Measurements from ENCODE around the gene SLC22A14. TPM values are rescaled to one million over a fixed set of nuclear protein-coding genes. Genes with fewer than 3 reads are reported as not detected.
A peak's percentile ranks its signal among the peaks of the same experiment; 100 is the strongest.
"Not testable (repeated sequence)": the region's sequence is repeated elsewhere in the genome, so short reads cannot be mapped to it uniquely, and the experiment has no call there.

The SLC22A14 gene
- total RNA-seq, 2 experiments from 2014 or later = not detected

GRCh38 chr3:38315488-38316230, 33.6 kb downstream of the SLC22A14 start:
- Mint-ChIP-seq H3K36me3 (ENCODE audit: low read depth) (no peaks in the 10 kb centered on the region), H3K27ac (no peak overlapping the region), H3K9me3 (ENCODE audit: low read depth) (no peaks in the 10 kb centered on the region), H3K27me3 (peaks cover 2% of the 10 kb centered on the region), H3K4me1 (no peaks in the 10 kb centered on the region), H3K4me3 (no peak overlapping the region)
- intact Hi-C loops (cut with DNase I, micrococcal nuclease) = no loop called here
- CTCF ChIA-PET = no interaction called here
- DNase-seq = no peak
- POLR2A ChIA-PET = no interaction called here
- ATAC-seq = no peak

GRCh38 chr3:38316356-38317191, 34.5 kb downstream of the SLC22A14 start:
- H3K27ac Mint-ChIP-seq = no peak overlapping the region
- ChIA-PET CTCF (no interaction called here), POLR2A (no interaction called here)
- no peak for DNase-seq
- no peaks in the 10 kb centered on the region for H3K4me1 Mint-ChIP-seq
- H3K4me3 Mint-ChIP-seq = no peak overlapping the region
- no peaks in the 10 kb centered on the region for H3K36me3 Mint-ChIP-seq (ENCODE audit: low read depth)
- intact Hi-C loops (cut with DNase I, micrococcal nuclease) = no loop called here
- peaks cover 2% of the 10 kb centered on the region for H3K27me3 Mint-ChIP-seq
- no peaks in the 10 kb centered on the region for H3K9me3 Mint-ChIP-seq (ENCODE audit: low read depth)
- no peak for ATAC-seq

GRCh38 chr3:38317192-38317759, 35.2 kb downstream of the SLC22A14 start:
- CTCF ChIA-PET = no interaction called here
- POLR2A ChIA-PET = no interaction called here
- Mint-ChIP-seq H3K27ac (no peak overlapping the region), H3K9me3 (ENCODE audit: low read depth) (no peaks in the 10 kb centered on the region), H3K36me3 (ENCODE audit: low read depth) (no peaks in the 10 kb centered on the region), H3K27me3 (peaks cover under 1% of the 10 kb centered on the region), H3K4me1 (no peaks in the 10 kb centered on the region), H3K4me3 (no peak overlapping the region)
- no peak for ATAC-seq
- intact Hi-C loops (cut with DNase I, micrococcal nuclease) = no loop called here
- no peak for DNase-seq

GRCh38 chr3:38318766-38319671, 36.9 kb downstream of the SLC22A14 start:
- no peak for DNase-seq
- ATAC-seq = no peak
- no peaks in the 10 kb centered on the region for H3K9me3 Mint-ChIP-seq (ENCODE audit: low read depth)
- intact Hi-C loops (cut with DNase I, micrococcal nuclease) = no loop called here
- H3K36me3 Mint-ChIP-seq (ENCODE audit: low read depth) = no peaks in the 10 kb centered on the region
- H3K4me3 Mint-ChIP-seq = no peak overlapping the region
- no peaks in the 10 kb centered on the region for H3K4me1 Mint-ChIP-seq
- H3K27me3 Mint-ChIP-seq = no peaks in the 10 kb centered on the region
- CTCF ChIA-PET = interaction anchor here (0.8 to 1.2 kb wide), 2 partner anchors 82 to 129 kb away, joined by 3 read pairs; no protein-coding TSS in a partner anchor
- H3K27ac Mint-ChIP-seq = no peak overlapping the region
- POLR2A ChIA-PET = no interaction called here

- ATAC-seq; DNase-seq; intact Hi-C loops (cut with DNase I, micrococcal nuclease); H3K4me3 Mint-ChIP-seq; H3K27ac Mint-ChIP-seq; H3K36me3 Mint-ChIP-seq (ENCODE audit: low read depth); H3K4me1 Mint-ChIP-seq; POLR2A ChIA-PET; CTCF ChIA-PET; H3K9me3 Mint-ChIP-seq (ENCODE audit: low read depth); H3K27me3 Mint-ChIP-seq: not testable (repeated sequence)
These were observed 38.5 kb downstream of the SLC22A14 start for GRCh38 chr3:38320638-38321037.

GRCh38 chr3:38323060-38323459, 41.0 kb downstream of the SLC22A14 start:
- no peaks in the 10 kb centered on the region for H3K9me3 Mint-ChIP-seq (ENCODE audit: low read depth)
- intact Hi-C loops (cut with DNase I, micrococcal nuclease) = no loop called here
- H3K36me3 Mint-ChIP-seq (ENCODE audit: low read depth) = no peaks in the 10 kb centered on the region
- ATAC-seq = no peak
- no peaks in the 10 kb centered on the region for H3K27me3 Mint-ChIP-seq
- no peak overlapping the region for H3K27ac Mint-ChIP-seq
- ChIA-PET POLR2A (no interaction called here), CTCF (interaction anchor here (0.6 kb wide), 1 partner anchor 8 kb away, joined by 3 read pairs; no protein-coding TSS in a partner anchor)
- H3K4me1 Mint-ChIP-seq = peaks cover 3% of the 10 kb centered on the region
- DNase-seq = no peak
- no peak overlapping the region for H3K4me3 Mint-ChIP-seq

GRCh38 chr3:38325256-38325655, 43.2 kb downstream of the SLC22A14 start:
- no peaks in the 10 kb centered on the region for H3K36me3 Mint-ChIP-seq (ENCODE audit: low read depth)

GRCh38 chr3:38327335-38328009, 45.4 kb downstream of the SLC22A14 start:
- peaks cover 3% of the 10 kb centered on the region for H3K4me1 Mint-ChIP-seq
- ChIA-PET POLR2A (no interaction called here), CTCF (interaction anchor here (0.8 to 1.1 kb wide), 2 partner anchors 18 to 296 kb away, joined by 3 read pairs; no protein-coding TSS in a partner anchor)
- intact Hi-C loops (cut with DNase I, micrococcal nuclease) = no loop called here
- no peaks in the 10 kb centered on the region for H3K36me3 Mint-ChIP-seq (ENCODE audit: low read depth)
- H3K9me3 Mint-ChIP-seq (ENCODE audit: low read depth) = no peaks in the 10 kb centered on the region
- DNase-seq (no peak), ATAC-seq (peak; percentile 83)
- no peaks in the 10 kb centered on the region for H3K27me3 Mint-ChIP-seq
- no peak overlapping the region for H3K4me3 Mint-ChIP-seq
- no peak overlapping the region for H3K27ac Mint-ChIP-seq

More at GRCh38 chr3:38325256-38325655, 43.2 kb downstream of the SLC22A14 start:
- no peak overlapping the region for H3K4me3 Mint-ChIP-seq
- ChIA-PET POLR2A (no interaction called here), CTCF (no interaction called here)
- ATAC-seq = no peak
- intact Hi-C loops (cut with DNase I, micrococcal nuclease) = no loop called here
- H3K27me3 Mint-ChIP-seq = no peaks in the 10 kb centered on the region
- peaks cover 3% of the 10 kb centered on the region for H3K4me1 Mint-ChIP-seq
- H3K9me3 Mint-ChIP-seq (ENCODE audit: low read depth) = no peaks in the 10 kb centered on the region
- DNase-seq = no peak
- no peak overlapping the region for H3K27ac Mint-ChIP-seq

GRCh38 chr3:38331257-38332022, 49.3 kb downstream of the SLC22A14 start:
- Mint-ChIP-seq H3K36me3 (ENCODE audit: low read depth) (no peaks in the 10 kb centered on the region), H3K9me3 (ENCODE audit: low read depth) (no peaks in the 10 kb centered on the region), H3K27ac (no peak overlapping the region), H3K27me3 (peaks cover 3% of the 10 kb centered on the region), H3K4me1 (peaks cover 3% of the 10 kb centered on the region), H3K4me3 (no peak overlapping the region)
- ChIA-PET POLR2A (no interaction called here), CTCF (interaction anchor here (0.6 to 1.0 kb wide), 3 partner anchors 9 to 109 kb away, joined by 3 read pairs; partner anchors contain the start of gene XYLB)
- DNase-seq (no peak), ATAC-seq (no peak)
- intact Hi-C loops (cut with DNase I, micrococcal nuclease) = no loop called here

- Mint-ChIP-seq H3K9me3 (ENCODE audit: low read depth) (no peaks in the 10 kb centered on the region), H3K27me3 (peaks cover 3% of the 10 kb centered on the region), H3K36me3 (ENCODE audit: low read depth) (no peaks in the 10 kb centered on the region), H3K4me3 (no peak overlapping the region), H3K4me1 (peaks cover 3% of the 10 kb centered on the region), H3K27ac (no peak overlapping the region)
- ChIA-PET POLR2A (no interaction called here), CTCF (interaction anchor here (0.9 to 1.0 kb wide), 2 partner anchors 15 to 110 kb away, joined by 3 read pairs; partner anchors contain the start of gene XYLB)
- intact Hi-C loops (cut with DNase I, micrococcal nuclease) = no loop called here
- ATAC-seq = no peak
- DNase-seq = no peak
These were observed 50.1 kb downstream of the SLC22A14 start for GRCh38 chr3:38332201-38332600.
